Left kidney (tissue), 2 donors: ENCODE results near the gene PAF1. TPM values are rescaled to one million over a fixed set of nuclear protein-coding genes. Genes with fewer than 3 reads are reported as not detected.

Experiments
- DNase-seq: peaks from one replicate; pipeline ENCODE4 v3.0.0-alpha.2; 2013
- polyA plus RNA-seq: library from polyadenylated mRNA; unstranded; fragments of 120-200 nt; gene quantifications from one replicate; pipeline ENCODE4 v1.2.1, GENCODE V29; 2013; ENCODE audit not compliant: insufficient read length

Gene PAF1
- polyA plus RNA-seq, 1 donor = 69.4 TPM

DNA sequence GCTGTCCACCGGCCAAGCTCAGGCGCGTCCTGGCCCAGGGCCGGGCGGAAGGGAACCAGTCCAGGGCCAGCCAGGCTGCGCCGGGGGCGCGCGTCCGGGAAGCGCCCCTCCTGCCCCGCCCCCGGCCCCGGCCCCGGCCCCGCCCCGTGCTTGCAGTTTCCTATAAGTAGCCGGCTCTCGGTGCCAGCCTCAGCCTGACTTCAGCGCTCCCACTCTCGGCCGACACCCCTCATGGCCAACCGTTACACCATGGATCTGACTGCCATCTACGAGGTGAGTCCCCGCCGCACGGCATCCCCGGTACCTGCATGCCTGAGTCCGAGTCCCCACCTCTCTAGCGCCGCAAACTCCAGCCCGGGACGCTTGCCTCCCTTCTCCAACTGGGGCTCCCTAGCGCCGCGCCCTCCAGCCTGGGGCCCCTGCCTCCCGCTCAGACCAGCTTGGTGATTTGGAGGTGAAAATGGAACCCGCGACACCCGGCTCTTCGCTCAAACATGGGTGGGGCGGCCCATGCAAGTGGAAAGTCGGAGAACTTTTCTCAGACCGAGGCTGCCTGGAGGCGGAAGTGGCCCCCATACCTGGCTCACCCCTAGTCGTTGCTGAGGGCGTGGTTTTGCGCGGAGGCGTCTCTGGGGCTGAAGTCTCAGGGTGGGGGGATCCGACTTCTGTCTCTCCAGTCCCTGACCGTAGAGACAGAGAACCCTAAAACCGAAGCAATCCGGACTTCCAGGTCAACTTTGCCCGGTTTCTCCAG, 15.9 kb upstream of the PAF1 start, which contains the start of gene ZFP36:
Gene ZFP36 (plus strand): TSS at position 192 of the 754 bp plus-strand sequence. CDS start 58 bp downstream, at position 250.
- DNase-seq = peak; percentile 79

GRCh38 chr19:39405958-39406655, 15.2 kb upstream of the PAF1 start:
- DNase-seq = no peak

GRCh38 chr19:39405261-39405957, 14.5 kb upstream of the PAF1 start:
- no peak for DNase-seq

GRCh38 chr19:39403331-39404312, 12.7 kb upstream of the PAF1 start:
- DNase-seq = peak; percentile 92

DNA sequence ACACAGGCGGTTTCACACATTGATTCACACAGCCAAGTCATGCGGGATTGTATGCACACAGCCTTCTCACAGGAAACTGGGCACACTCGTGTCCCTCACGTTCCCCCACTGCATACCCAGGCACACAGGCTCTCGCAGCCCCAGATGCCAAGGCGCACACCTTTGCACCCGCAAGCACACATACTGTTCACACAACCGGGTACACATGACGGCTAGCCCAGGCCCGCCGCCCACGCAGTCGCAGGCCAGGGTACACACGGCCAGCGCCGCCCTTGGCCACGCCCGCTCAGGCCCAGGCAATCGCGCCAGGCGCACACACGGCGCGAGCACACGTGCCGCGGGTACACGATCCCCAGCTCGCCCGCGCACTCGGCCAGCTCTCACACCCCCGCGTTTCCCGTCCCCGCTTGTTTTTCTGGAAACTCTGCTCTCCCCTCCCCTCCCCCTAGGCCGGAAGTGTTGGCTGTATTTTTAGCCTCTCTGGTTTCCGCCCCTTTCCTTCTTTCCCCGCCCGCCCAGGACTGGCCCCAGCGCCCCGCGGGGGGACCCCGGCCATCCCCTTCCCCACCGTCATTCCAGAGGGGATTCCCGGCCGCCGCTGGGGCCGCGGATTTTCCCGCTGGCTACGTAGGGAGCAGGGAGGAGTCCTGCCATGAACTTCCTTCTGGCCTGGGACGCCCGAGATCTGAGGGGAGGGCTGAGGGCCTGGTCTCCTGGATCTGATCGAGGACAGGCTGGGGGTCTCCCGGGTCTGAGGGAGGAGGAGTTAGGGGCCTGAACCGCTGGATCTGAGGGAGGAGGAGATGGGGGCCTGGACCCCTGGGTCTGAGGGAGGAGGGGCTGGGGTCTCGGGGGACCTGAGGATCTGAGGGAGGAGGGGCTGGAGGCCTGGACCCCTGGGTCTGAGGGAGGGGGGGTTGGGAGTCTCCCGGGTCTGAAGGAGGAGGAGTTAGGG, 11.7 kb upstream of the PAF1 start:
- DNase-seq = peak; percentile 93

GRCh38 chr19:39401549-39402345, 10.8 kb upstream of the PAF1 start:
- no peak for DNase-seq

- no peak for DNase-seq
Observed at GRCh38 chr19:39401070-39401548, 10.2 kb upstream of the PAF1 start.

GRCh38 chr19:39400061-39400460, 9.2 kb upstream of the PAF1 start:
- no peak for DNase-seq

DNA sequence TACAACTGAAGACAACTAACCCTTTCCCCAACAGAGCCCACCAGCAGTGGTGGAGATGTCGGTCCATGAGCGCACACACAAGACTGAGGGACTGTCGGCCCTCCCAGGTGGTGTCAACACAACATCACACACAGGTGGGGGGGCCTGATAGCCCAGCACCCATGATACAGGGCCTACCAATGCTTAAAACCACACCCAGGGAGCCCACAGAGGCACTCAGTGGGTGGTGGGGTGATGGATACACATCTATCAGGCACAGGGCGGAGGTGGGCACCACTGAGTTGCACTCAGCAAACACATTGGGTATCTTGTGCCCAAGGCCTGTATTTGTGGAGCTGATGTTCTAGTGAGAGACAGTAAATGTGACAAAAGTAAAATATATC, 8.8 kb upstream of the PAF1 start:
- no peak for DNase-seq

DNA sequence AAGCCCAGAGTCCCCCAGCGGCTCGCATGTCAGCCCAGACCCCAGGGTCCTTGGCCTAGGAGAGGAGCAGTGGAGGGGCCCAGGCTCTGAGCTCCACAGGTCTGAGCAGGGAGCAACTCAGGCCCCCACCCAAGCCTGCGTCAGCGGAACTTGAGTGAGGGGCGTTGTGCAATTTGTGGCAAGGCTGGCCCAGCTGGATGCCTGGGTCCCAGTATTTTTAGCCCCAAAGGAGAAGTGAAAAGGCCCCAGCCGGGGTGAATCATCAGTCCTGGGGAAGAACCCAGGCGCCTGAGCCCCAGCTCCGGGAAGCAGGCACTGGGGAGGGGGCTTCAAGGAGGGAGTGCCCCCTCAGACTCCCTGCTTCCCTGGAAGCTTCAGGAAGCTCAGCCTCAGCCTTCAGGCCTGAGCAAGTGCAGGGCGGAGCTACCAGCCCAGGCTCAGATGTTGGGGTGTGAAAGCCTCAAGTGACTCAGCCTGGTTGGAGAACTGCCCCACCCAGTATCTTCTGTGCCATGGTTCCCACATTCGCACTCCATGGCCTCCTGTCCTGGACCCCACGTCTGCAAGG, 7.5 kb upstream of the PAF1 start:
- DNase-seq = no peak

DNA sequence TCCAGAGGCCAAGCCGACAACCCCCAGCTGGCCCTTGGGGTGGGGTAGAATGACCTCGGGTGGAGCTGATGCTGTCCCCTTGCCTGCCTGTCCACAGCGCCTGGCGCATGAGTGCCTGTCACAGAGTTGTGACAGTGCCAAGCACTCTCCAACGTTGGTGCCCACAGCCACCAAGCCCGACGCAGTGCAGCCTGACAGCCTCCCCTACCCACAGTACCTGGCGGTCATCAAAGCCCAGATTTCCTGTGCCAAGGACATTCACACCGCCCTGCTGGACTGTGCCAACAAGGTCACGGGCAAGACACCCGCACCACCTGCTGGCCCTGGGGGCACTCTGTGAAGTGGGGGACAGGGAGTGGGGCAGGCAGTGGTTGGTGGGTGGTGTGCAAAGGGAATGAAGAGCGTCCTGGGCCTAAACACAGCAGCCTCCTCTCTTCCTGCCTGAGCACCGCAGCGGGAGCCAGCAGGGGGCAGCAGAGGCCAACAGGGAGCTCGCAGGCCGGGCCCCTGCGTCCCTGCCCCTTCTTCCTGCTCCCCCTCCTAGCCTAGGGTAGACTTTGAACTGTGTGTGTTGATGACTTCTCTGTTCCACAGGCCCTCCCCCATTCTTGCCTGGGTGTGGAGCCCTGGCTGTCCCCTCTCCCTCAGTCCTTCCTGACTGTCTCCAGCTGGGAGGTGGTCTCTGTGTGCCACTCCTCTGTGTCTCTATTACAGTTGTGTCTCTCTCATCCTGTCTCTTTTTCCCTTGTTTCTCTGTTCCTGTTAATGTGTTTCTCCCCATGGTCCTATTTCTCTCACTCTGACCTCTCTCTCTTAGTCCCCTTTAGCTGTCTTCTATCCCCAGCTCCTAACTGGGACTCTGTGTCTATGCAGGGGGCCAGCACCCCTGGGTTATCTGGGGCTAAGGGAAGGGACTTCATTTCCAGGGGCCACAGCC, 6.7 kb upstream of the PAF1 start:
- DNase-seq = no peak

- DNase-seq = no peak
Observed at GRCh38 chr19:39390451-39390750, 505 bp downstream of the PAF1 start.

- DNase-seq = no peak
Observed at GRCh38 chr19:39389631-39390414, 1.1 kb downstream of the PAF1 start.

GRCh38 chr19:39388657-39389056, 2.2 kb downstream of the PAF1 start:
- DNase-seq = no peak

GRCh38 chr19:39386557-39386956, 4.3 kb downstream of the PAF1 start:
- no peak for DNase-seq

DNA sequence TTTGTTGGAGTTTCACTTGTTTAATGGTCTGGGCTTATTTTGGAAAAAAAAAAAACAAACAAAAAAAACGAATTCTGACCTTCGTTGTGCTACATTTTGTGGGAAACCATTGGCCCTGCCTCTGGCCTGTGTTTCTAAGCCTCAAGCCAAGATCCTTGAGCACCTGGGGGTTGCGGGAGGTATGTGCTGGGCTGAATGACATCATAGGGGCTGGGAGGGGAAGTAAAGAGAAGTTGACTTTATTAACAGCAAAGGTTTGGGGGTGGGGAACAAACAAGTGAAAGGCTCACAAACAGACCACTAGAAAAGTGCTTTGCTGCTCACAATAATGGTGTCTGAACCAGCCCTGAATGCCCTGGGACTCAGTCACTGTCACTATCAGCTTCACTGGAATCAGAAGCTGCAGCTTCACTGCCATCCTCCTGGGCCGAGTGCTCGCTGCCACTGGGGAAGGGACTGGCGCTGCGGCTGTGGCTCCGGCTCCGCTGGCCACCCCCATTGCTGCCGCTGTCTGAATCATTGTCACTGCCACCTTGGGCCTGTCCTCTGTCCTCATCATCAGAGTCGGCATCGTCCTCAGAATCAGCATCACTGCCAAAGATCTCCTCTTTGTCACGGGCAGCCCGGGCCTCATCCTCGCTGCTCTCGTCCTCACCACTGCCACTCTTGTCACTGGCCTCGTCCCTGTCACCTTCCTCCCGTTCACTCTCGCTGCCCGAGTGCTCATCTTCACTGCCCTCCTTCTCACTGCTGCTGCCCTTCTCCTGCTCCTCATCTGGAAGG, 5.1 kb downstream of the PAF1 start:
- DNase-seq = no peak
